CD4-positive, alpha-beta memory T cell (primary cell): Measurements from ENCODE around the gene ABL1. TPM values are rescaled to one million over a fixed set of nuclear protein-coding genes. Genes with fewer than 3 reads are reported as not detected.
A peak's percentile ranks its signal among the peaks of the same experiment; 100 is the strongest.

Experiments
- CTCF ChIA-PET: fragments of 350-600 bp; sonication (Branson Sonifier 250); formaldehyde crosslinking; loops from one replicate; lab custom pipeline; 2021; ENCODE audit warnings: inconsistent platforms; ENCODE audit not compliant: partially characterized antibody; lab: Charles Lee
- POLR2A ChIA-PET: fragments of 350-600 bp; sonication (Branson Sonifier 250); formaldehyde crosslinking; loops from one replicate; lab custom pipeline; 2021; ENCODE audit not compliant: partially characterized antibody; lab: Charles Lee
- DNase-seq, 5 donors: peaks; one replicate each; pipeline versions ENCODE4 v3.0.0 to v3.0.0-alpha.2; 2020 to 2022; ENCODE audit warnings: mixed read lengths in 1 of 5
- H3K27ac ChIP-seq: one replicate; pipeline ENCODE4 v1.7.0; 2013; ENCODE audit warnings: low read depth, low read length
- H3K27me3 ChIP-seq: 2 replicates; pipeline ENCODE4 v1.7.0; 2013; ENCODE audit warnings: mild to moderate bottlenecking, low read length, moderate library complexity; ENCODE audit not compliant: insufficient read depth
- H3K36me3 ChIP-seq: 2 replicates; pipeline ENCODE4 v1.7.0; 2013; ENCODE audit warnings: mild to moderate bottlenecking, low read length, moderate library complexity; ENCODE audit not compliant: insufficient read depth
- H3K4me1 ChIP-seq: 2 replicates; pipeline ENCODE4 v1.7.0; 2013; ENCODE audit warnings: mild to moderate bottlenecking, low read length, moderate library complexity; ENCODE audit not compliant: insufficient read depth
- H3K4me3 ChIP-seq, 2 donors: one replicate each; pipeline ENCODE4 v1.7.0; 2013; ENCODE audit warnings: low read length in 2 of 2, mild to moderate bottlenecking in 1 of 2
- H3K9me3 ChIP-seq, 2 donors: one replicate each; pipeline ENCODE4 v1.7.0; 2013; ENCODE audit warnings: low read length in 2 of 2, control low read depth in 1 of 2; ENCODE audit not compliant: control insufficient read depth in 1 of 2
- H3K27ac Mint-ChIP-seq, 7 donors: one replicate each; pipeline ENCODE4 v1.8.0; 2020 to 2021; ENCODE audit warnings: mixed read lengths in 7 of 7, mild to moderate bottlenecking in 6 of 7, inconsistent platforms in 3 of 7, moderate library complexity in 3 of 7
- H3K27me3 Mint-ChIP-seq, 2 donors: one replicate each; pipeline ENCODE4 v1.8.0; 2020 to 2021; ENCODE audit warnings: mixed read lengths in 2 of 2
- H3K36me3 Mint-ChIP-seq, 2 donors: one replicate each; pipeline ENCODE4 v1.8.0; 2020 to 2021; ENCODE audit warnings: mixed read lengths in 2 of 2, inconsistent platforms in 1 of 2, mild to moderate bottlenecking in 1 of 2
- H3K4me1 Mint-ChIP-seq, 4 donors: one replicate each; pipeline ENCODE4 v1.8.0; 2020 to 2021; ENCODE audit warnings: mixed read lengths in 4 of 4, mild to moderate bottlenecking in 1 of 4
- H3K4me3 Mint-ChIP-seq, 8 donors: one replicate each; pipeline ENCODE4 v1.8.0; 2020 to 2021; ENCODE audit warnings: mixed read lengths in 8 of 8, mild to moderate bottlenecking in 7 of 8, moderate library complexity in 6 of 8, inconsistent platforms in 3 of 8
- H3K9me3 Mint-ChIP-seq, 8 donors: one replicate each; pipeline ENCODE4 v1.8.0; 2020 to 2021; ENCODE audit warnings: mixed read lengths in 8 of 8, mild to moderate bottlenecking in 5 of 8, inconsistent platforms in 3 of 8, moderate library complexity in 1 of 8
- intact Hi-C: fragments of 100-400 bp; cut with micrococcal nuclease; formaldehyde crosslinking; loops from one replicate; pipeline ENCODE4 v1.15.1; 2023
- polyA plus RNA-seq, 2 donors: library from polyadenylated mRNA; unstranded; fragments of 300-500 nt; fragmentation: Illumina TruSeq; gene quantifications; one replicate each; pipeline ENCODE4 v1.2.3, GENCODE V29; 2021
- total RNA-seq, 2 experiments: library from RNA; stranded (reverse); gene quantifications; one replicate each; pipeline ENCODE4 v1.2.3, GENCODE V29; 2021

ABL1 gene
- total and polyA plus RNA-seq, 4 experiments from 2014 or later, result 3.2 to 34.4 (median 23.0) TPM

GRCh38 chr9:130872093-130872492, 37.0 kb downstream of the ABL1 start:
- H3K27ac Mint-ChIP-seq, result peak overlapping the region in 1 of 7 donors; percentile 29
- H3K27ac ChIP-seq, result no peak overlapping the region
- peaks cover 31% of the 10 kb centered on the region for H3K36me3 ChIP-seq
- no peak overlapping the region for H3K4me3 Mint-ChIP-seq
- ChIA-PET POLR2A (no interaction called here), CTCF (interaction anchor here (2.3 to 10.9 kb wide), 2 partner anchors 10 to 169 kb away, joined by 7 to 137 read pairs; no protein-coding TSS in a partner anchor)
- H3K9me3 ChIP-seq, result no peaks in the 10 kb centered on the region
- peaks cover 0 to 1% (median 0%) of the 10 kb centered on the region in 4 donors for H3K4me1 Mint-ChIP-seq
- H3K27me3 Mint-ChIP-seq, result no peaks in the 10 kb centered on the region
- peaks cover 37 to 46% of the 10 kb centered on the region in 2 donors for H3K36me3 Mint-ChIP-seq
- no peaks in the 10 kb centered on the region for H3K27me3 ChIP-seq
- H3K4me3 ChIP-seq, result no peak overlapping the region
- no peaks in the 10 kb centered on the region for H3K9me3 Mint-ChIP-seq
- no peak for DNase-seq
- intact Hi-C loops, result no loop called here
- H3K4me1 ChIP-seq, result no peaks in the 10 kb centered on the region

- H3K9me3 ChIP-seq, result no peaks in the 10 kb centered on the region
- Mint-ChIP-seq H3K4me1 (no peaks in the 10 kb centered on the region), H3K27me3 (no peaks in the 10 kb centered on the region), H3K4me3 (no peak overlapping the region), H3K36me3 (peaks cover 41 to 47% of the 10 kb centered on the region in 2 donors), H3K9me3 (no peaks in the 10 kb centered on the region), H3K27ac (no peak overlapping the region)
- H3K36me3 ChIP-seq, result peaks cover 31% of the 10 kb centered on the region
- no peak for DNase-seq
- CTCF ChIA-PET, result no interaction called here
- POLR2A ChIA-PET, result no interaction called here
- H3K27ac ChIP-seq, result no peak overlapping the region
- H3K4me1 ChIP-seq, result no peaks in the 10 kb centered on the region
- no peak overlapping the region for H3K4me3 ChIP-seq
- H3K27me3 ChIP-seq, result no peaks in the 10 kb centered on the region
- intact Hi-C loops, result no loop called here
These were observed 37.5 kb downstream of the ABL1 start for GRCh38 chr9:130872508-130872907.

- Histone ChIP-seq H3K4me1 (no peaks in the 10 kb centered on the region), H3K4me3 (no peak overlapping the region), H3K9me3 (no peaks in the 10 kb centered on the region), H3K27me3 (no peaks in the 10 kb centered on the region), H3K36me3 (peaks cover 31% of the 10 kb centered on the region), H3K27ac (no peak overlapping the region)
- no peaks in the 10 kb centered on the region for H3K9me3 Mint-ChIP-seq
- H3K27me3 Mint-ChIP-seq, result no peaks in the 10 kb centered on the region
- peaks cover 41 to 48% of the 10 kb centered on the region in 2 donors for H3K36me3 Mint-ChIP-seq
- DNase-seq, result no peak
- intact Hi-C loops, result no loop called here
- CTCF ChIA-PET, result interaction anchor here (0.5 kb wide), 1 partner anchor 172 kb away, joined by 3 read pairs; no protein-coding TSS in a partner anchor
- H3K4me3 Mint-ChIP-seq, result no peak overlapping the region
- no peak overlapping the region for H3K27ac Mint-ChIP-seq
- H3K4me1 Mint-ChIP-seq, result no peaks in the 10 kb centered on the region
- POLR2A ChIA-PET, result no interaction called here
These were observed 38.0 kb downstream of the ABL1 start for GRCh38 chr9:130872912-130873503.

- CTCF ChIA-PET, result no interaction called here
- intact Hi-C loops, result no loop called here
- no peaks in the 10 kb centered on the region for H3K4me1 Mint-ChIP-seq
- POLR2A ChIA-PET, result no interaction called here
- Histone ChIP-seq H3K9me3 (no peaks in the 10 kb centered on the region), H3K36me3 (peaks cover 36% of the 10 kb centered on the region), H3K27me3 (no peaks in the 10 kb centered on the region), H3K27ac (no peak overlapping the region), H3K4me3 (no peak overlapping the region), H3K4me1 (no peaks in the 10 kb centered on the region)
- H3K9me3 Mint-ChIP-seq, result no peaks in the 10 kb centered on the region
- H3K36me3 Mint-ChIP-seq, result peaks cover 41 to 56% of the 10 kb centered on the region in 2 donors
- no peak for DNase-seq
- no peak overlapping the region for H3K27ac Mint-ChIP-seq
- H3K27me3 Mint-ChIP-seq, result no peaks in the 10 kb centered on the region
- no peak overlapping the region for H3K4me3 Mint-ChIP-seq
These were observed 38.9 kb downstream of the ABL1 start for GRCh38 chr9:130873966-130874365.

GRCh38 chr9:130874783-130875182, 39.7 kb downstream of the ABL1 start:
- peaks cover 42% of the 10 kb centered on the region for H3K36me3 ChIP-seq
- H3K9me3 ChIP-seq, result no peaks in the 10 kb centered on the region
- Mint-ChIP-seq H3K4me1 (no peaks in the 10 kb centered on the region), H3K27me3 (no peaks in the 10 kb centered on the region), H3K36me3 (peaks cover 48 to 64% of the 10 kb centered on the region in 2 donors), H3K9me3 (no peaks in the 10 kb centered on the region), H3K27ac (no peak overlapping the region), H3K4me3 (no peak overlapping the region)
- POLR2A ChIA-PET, result no interaction called here
- no peaks in the 10 kb centered on the region for H3K4me1 ChIP-seq
- CTCF ChIA-PET, result interaction anchor here (0.9 kb wide), 1 partner anchor 9 kb away, joined by 6 read pairs; no protein-coding TSS in a partner anchor
- H3K27me3 ChIP-seq, result no peaks in the 10 kb centered on the region
- DNase-seq, result no peak
- H3K4me3 ChIP-seq, result no peak overlapping the region
- intact Hi-C loops, result no loop called here
- H3K27ac ChIP-seq, result no peak overlapping the region

GRCh38 chr9:130877300-130877699, 42.2 kb downstream of the ABL1 start:
- Histone ChIP-seq H3K9me3 (no peaks in the 10 kb centered on the region), H3K36me3 (peaks cover 42% of the 10 kb centered on the region), H3K27ac (no peak overlapping the region), H3K27me3 (no peaks in the 10 kb centered on the region), H3K4me1 (no peaks in the 10 kb centered on the region), H3K4me3 (no peak overlapping the region)
- no peak overlapping the region for H3K4me3 Mint-ChIP-seq
- H3K27ac Mint-ChIP-seq, result no peak overlapping the region
- ChIA-PET CTCF (no interaction called here), POLR2A (no interaction called here)
- peaks cover 53 to 72% of the 10 kb centered on the region in 2 donors for H3K36me3 Mint-ChIP-seq
- no peak for DNase-seq
- H3K9me3 Mint-ChIP-seq, result no peaks in the 10 kb centered on the region
- no peaks in the 10 kb centered on the region for H3K27me3 Mint-ChIP-seq
- no peaks in the 10 kb centered on the region for H3K4me1 Mint-ChIP-seq
- intact Hi-C loops, result no loop called here

- Mint-ChIP-seq H3K4me1 (no peaks in the 10 kb centered on the region), H3K4me3 (no peak overlapping the region), H3K27ac (no peak overlapping the region), H3K36me3 (peaks cover 48 to 62% of the 10 kb centered on the region in 2 donors), H3K27me3 (no peaks in the 10 kb centered on the region), H3K9me3 (no peaks in the 10 kb centered on the region)
- POLR2A ChIA-PET, result no interaction called here
- CTCF ChIA-PET, result interaction anchor here (1.2 kb wide), 1 partner anchor 12 kb away, joined by 4 read pairs; no protein-coding TSS in a partner anchor
- H3K36me3 ChIP-seq, result peaks cover 34% of the 10 kb centered on the region
- H3K4me3 ChIP-seq, result no peak overlapping the region
- intact Hi-C loops, result no loop called here
- no peak overlapping the region for H3K27ac ChIP-seq
- H3K4me1 ChIP-seq, result no peaks in the 10 kb centered on the region
- no peaks in the 10 kb centered on the region for H3K27me3 ChIP-seq
- H3K9me3 ChIP-seq, result no peaks in the 10 kb centered on the region
- DNase-seq, result no peak
These were observed 43.2 kb downstream of the ABL1 start for GRCh38 chr9:130878295-130878694.
